MCF 10A (cell line): ENCODE measurements around the gene BMAL1. TPM values are rescaled to one million over a fixed set of nuclear protein-coding genes. Genes with fewer than 3 reads are reported as not detected.
A peak's percentile ranks its signal among the peaks of the same experiment; 100 is the strongest.
"Not testable (repeated sequence)": the region's sequence is repeated elsewhere in the genome, so short reads cannot be mapped to it uniquely, and the experiment has no call there.

Experiments used
- BruUV-seq: library from RNA; stranded (reverse); fragments of 400-500 nt; replicated peaks from 2 replicates; lab custom pipeline; 2021; lab: Mats Ljungman, UMichigan
- CTCF ChIA-PET: fragments of 300-600 bp; sonication (Branson Sonifier 250); formaldehyde crosslinking; extraction: SDS; loops from one replicate; lab custom pipeline; 2021; ENCODE audit warnings: antibody characterized with exemption, inconsistent platforms; lab: Yijun Ruan, JAX
- POLR2A ChIA-PET: fragments of 300-600, 350-650 bp; sonication (Branson Sonifier 250); formaldehyde crosslinking; extraction: SDS; loops from one replicate; lab custom pipeline; 2020; ENCODE audit warnings: antibody characterized with exemption, inconsistent platforms; lab: Yijun Ruan, JAX
- DNase-seq: peaks from one replicate; pipeline ENCODE4 v3.0.0-alpha.2; 2018; ENCODE audit not compliant: unreplicated experiment
- H3K27ac Mint-ChIP-seq: one replicate; pipeline ENCODE4 v1.8.0; 2022; ENCODE audit warnings: mild to moderate bottlenecking, low read depth, mixed read lengths; ENCODE audit not compliant: unreplicated experiment
- H3K27me3 Mint-ChIP-seq: one replicate; pipeline ENCODE4 v1.8.0; 2022; ENCODE audit warnings: mixed read lengths; ENCODE audit not compliant: insufficient read depth, unreplicated experiment
- H3K36me3 Mint-ChIP-seq: one replicate; pipeline ENCODE4 v1.8.0; 2022; ENCODE audit warnings: mild to moderate bottlenecking, moderate library complexity, mixed read lengths; ENCODE audit not compliant: insufficient read depth, unreplicated experiment
- H3K4me1 Mint-ChIP-seq: one replicate; pipeline ENCODE4 v1.8.0; 2022; ENCODE audit warnings: mixed read lengths; ENCODE audit not compliant: insufficient read depth, unreplicated experiment
- H3K4me3 Mint-ChIP-seq: one replicate; pipeline ENCODE4 v1.8.0; 2022; ENCODE audit warnings: mild to moderate bottlenecking, moderate library complexity, mixed read lengths; ENCODE audit not compliant: unreplicated experiment
- H3K9me3 Mint-ChIP-seq: one replicate; pipeline ENCODE4 v1.8.0; 2022; ENCODE audit warnings: mixed read lengths; ENCODE audit not compliant: unreplicated experiment
- CTCF ChIP-seq: fragments of 200-600 bp; IDR thresholded peaks from one replicate; pipeline ENCODE4 v1.8.0; 2022; ENCODE audit warnings: antibody characterized with exemption, mild to moderate bottlenecking; ENCODE audit not compliant: unreplicated experiment
- intact Hi-C: fragments of 100-400 bp; cut with micrococcal nuclease; formaldehyde crosslinking; loops from 2 replicates; pipeline ENCODE4 v1.14.1; 2022
- total RNA-seq: library from RNA; stranded (reverse); gene quantifications from 2 replicates; pipeline ENCODE4 v1.2.3, GENCODE V29; 2022

BMAL1 gene
- total RNA-seq, 1 experiment from 2014 or later: 88.4 TPM

GRCh38 chr11:13434247-13435205 lies 156.9 kb downstream of the BMAL1 start:
- no TSS peak for BruUV-seq
- peak; percentile 39 for DNase-seq
- no peaks in the 10 kb centered on the region for H3K9me3 Mint-ChIP-seq
- TF ChIP-seq CTCF: no peak
- no peaks in the 10 kb centered on the region for H3K27me3 Mint-ChIP-seq
- CTCF ChIA-PET: interaction anchor here (0.6 kb wide), 2 partner anchors 8 to 1743 kb away, joined by 3 read pairs; no protein-coding TSS in a partner anchor
- POLR2A ChIA-PET: interaction anchor here (0.6 to 10.7 kb wide), 5 partner anchors 10 to 29 kb away, joined by 3 to 148 read pairs (median 4); partner anchors contain the start of gene BTBD10
- H3K36me3 Mint-ChIP-seq: peaks cover 12% of the 10 kb centered on the region
- peak overlapping the region; percentile 31 for H3K27ac Mint-ChIP-seq
- peak overlapping the region; percentile 12 for H3K4me3 Mint-ChIP-seq
- intact Hi-C loops: no loop called here
- peaks cover 12% of the 10 kb centered on the region for H3K4me1 Mint-ChIP-seq

- BruUV-seq, H3K36me3 Mint-ChIP-seq, DNase-seq, H3K4me3 Mint-ChIP-seq, H3K27me3 Mint-ChIP-seq, H3K9me3 Mint-ChIP-seq, intact Hi-C loops: not testable (repeated sequence)
- peak overlapping the region; percentile 16 for H3K27ac Mint-ChIP-seq
- POLR2A ChIA-PET: interaction anchor here (0.7 to 10.7 kb wide), 4 partner anchors 11 to 176 kb away, joined by 3 to 148 read pairs (median 4); partner anchors contain the start of gene BTBD10
- H3K4me1 Mint-ChIP-seq: peaks cover 12% of the 10 kb centered on the region
- CTCF ChIA-PET: interaction anchor here (0.5 to 0.9 kb wide), 2 partner anchors 13 to 30 kb away, joined by 4 to 5 read pairs; no protein-coding TSS in a partner anchor
Measured at GRCh38 chr11:13436836-13437235, 159.2 kb downstream of the BMAL1 start.

Other genes starting within 250 kb of the BMAL1 start
- 38.3 and 42.2 TPM in 2 replicates for gene BTBD10, start 185.4 kb downstream of the BMAL1 start, total RNA-seq
- gene PTH, start 218.2 kb downstream of the BMAL1 start, total RNA-seq: not detected in 2 replicates